GM18507 (cell line): Measurements from ENCODE around the gene NCBP1.
"Not testable (repeated sequence)": the region's sequence is repeated elsewhere in the genome, so short reads cannot be mapped to it uniquely, and the experiment has no call there.

Experiments
- DNase-seq: peaks from one replicate; pipeline ENCODE4 v3.0.0; 2011; ENCODE audit warnings: low read depth; ENCODE audit not compliant: insufficient read length; ENCODE audit errors: extremely low spot score
- FAIRE-seq: peaks from 2 replicates; lab custom pipeline; 2011; peaks lifted over from hg19 to GRCh38; lab: Jason Lieb, UNC

Gene NCBP1, protein sequence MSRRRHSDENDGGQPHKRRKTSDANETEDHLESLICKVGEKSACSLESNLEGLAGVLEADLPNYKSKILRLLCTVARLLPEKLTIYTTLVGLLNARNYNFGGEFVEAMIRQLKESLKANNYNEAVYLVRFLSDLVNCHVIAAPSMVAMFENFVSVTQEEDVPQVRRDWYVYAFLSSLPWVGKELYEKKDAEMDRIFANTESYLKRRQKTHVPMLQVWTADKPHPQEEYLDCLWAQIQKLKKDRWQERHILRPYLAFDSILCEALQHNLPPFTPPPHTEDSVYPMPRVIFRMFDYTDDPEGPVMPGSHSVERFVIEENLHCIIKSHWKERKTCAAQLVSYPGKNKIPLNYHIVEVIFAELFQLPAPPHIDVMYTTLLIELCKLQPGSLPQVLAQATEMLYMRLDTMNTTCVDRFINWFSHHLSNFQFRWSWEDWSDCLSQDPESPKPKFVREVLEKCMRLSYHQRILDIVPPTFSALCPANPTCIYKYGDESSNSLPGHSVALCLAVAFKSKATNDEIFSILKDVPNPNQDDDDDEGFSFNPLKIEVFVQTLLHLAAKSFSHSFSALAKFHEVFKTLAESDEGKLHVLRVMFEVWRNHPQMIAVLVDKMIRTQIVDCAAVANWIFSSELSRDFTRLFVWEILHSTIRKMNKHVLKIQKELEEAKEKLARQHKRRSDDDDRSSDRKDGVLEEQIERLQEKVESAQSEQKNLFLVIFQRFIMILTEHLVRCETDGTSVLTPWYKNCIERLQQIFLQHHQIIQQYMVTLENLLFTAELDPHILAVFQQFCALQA

GRCh38 chr9:97632985-97633858 lies at the start of gene NCBP1, which contains the start of gene TSTD2:
NCBP1 (plus strand) TSS chr9:97633821; CDS start chr9:97633882, 61 bp downstream.
TSTD2 (minus strand) TSS chr9:97633368; CDS start chr9:97627562, 5,806 bp downstream.
- FAIRE-seq (peak; percentile 95), DNase-seq (peak; percentile 80)

- not testable (repeated sequence) for DNase-seq, FAIRE-seq
These were observed 48.8 kb upstream of the NCBP1 start for GRCh38 chr9:97584778-97585177.

- not testable (repeated sequence) for FAIRE-seq, DNase-seq
These were observed 46.7 kb upstream of the NCBP1 start for GRCh38 chr9:97586909-97587308.

DNA sequence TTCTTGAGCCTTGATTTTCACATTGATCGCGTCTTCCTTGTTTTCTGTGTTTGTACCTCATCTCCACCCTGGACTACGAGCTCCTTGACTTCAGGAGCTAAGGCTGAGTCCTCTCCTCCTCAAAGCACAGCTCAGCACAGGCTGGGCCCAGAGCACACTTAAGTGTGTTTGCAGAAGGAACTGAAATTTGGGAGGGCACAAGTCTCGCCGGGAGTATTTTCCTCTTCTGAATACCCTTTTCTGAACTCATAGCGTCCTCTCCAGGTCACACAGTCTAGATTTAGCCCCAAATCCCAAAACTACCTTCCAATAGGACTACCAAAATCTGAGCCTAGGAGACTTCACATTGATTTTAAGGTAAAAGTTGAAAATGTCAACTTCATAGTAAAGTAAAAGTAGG lies 42.1 kb upstream of the NCBP1 start:
- no peak for DNase-seq
- no peak for FAIRE-seq

DNA sequence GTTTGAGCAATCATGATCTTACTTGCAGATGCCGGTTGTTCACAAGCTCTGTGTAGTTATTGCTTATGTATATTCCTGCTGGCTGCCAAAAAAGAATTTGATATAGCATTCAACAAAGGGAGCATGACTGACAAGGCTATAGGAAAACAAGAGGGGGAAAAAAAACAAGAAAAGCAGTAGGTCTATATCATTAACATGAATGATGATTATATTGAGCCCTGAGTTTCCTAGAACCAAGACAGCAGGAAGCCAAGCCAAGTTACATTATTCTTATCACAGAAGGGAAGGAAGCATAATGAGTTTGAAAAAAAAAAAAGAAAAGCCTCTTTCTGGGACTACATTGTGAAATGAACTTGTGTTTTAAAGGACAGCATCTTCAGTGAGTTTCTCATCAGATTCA lies 41.5 kb upstream of the NCBP1 start:
- FAIRE-seq (no peak), DNase-seq (no peak)

DNA sequence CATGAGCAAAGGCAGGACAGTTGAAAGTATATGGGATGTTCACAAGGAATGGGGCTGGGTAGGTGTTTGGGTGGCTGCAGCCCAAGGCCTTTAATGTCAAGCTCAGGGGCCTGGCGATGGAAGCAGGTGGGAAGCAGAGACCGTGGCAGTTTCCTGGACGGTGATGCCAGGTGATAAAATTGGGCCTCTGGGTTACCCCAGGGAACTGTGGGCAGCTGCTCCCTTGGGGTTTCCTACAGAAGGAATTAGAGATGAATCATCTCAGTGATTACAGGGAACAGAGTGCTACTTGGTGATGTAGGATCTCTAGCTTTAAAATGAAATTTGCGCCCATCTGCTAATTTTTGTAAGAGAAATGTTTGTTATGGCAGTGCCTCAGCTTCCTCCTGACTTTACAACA lies 39.7 kb upstream of the NCBP1 start:
- FAIRE-seq (no peak), DNase-seq (no peak)

- DNase-seq (no peak), FAIRE-seq (no peak)
These were observed 39.2 kb upstream of the NCBP1 start for GRCh38 chr9:97594381-97594921.

DNA sequence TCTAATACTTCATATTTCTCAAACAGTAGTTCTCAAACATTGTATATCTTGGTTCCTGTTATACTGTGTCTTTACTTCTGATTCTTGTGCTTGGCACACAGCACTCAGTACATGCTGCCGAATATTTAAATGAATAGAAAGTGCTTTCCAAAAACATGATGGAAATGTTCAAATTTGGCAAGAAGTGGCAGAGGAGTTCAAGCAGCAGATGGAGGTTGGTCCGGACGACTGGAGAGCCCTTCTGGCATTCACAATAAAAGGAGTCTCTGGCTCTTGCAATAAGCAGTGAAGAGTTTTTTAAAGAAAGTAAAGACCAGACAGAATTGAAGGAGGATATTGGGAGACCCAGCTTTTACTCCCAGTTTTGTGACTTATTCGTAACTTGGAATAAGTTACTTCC lies 36.7 kb upstream of the NCBP1 start:
- no peak for DNase-seq
- no peak for FAIRE-seq

DNA sequence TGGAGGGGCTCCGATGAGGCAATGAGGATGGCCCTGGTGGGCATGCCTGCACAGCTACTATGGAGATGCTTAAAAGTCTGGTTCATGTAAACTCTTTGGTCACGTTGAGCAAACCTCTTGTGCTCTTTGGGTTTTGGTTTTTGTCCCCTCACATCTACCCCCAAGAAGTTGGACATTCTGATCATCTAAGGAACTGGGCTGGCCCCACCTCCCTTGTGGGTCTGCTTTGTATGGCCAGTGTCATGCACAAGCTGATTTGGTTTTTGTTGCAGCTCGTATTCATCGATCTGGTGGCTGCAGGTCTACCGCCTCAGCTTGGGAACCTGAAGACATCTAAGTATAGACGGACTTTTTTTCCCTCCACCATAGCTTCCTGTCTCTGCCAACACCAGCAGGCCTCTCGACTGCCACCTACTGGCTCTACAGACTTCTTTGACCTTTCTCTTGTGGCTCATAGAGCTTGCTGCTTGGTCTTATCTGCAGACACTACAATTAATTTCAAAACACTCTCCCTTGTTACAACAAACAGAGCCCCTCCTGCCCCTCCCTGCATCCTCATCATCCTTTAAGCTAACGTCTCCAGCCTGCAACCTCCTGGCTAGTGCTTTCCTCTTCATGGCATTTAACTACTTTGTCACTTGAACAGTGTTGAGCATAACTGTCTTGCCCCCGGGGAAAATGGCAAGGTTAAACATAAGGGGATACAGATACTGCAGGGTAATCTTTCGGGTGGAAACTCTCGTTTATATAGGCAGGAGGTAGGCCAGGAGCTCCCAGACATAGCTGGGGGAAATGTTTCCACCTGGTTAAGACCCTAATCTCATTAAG lies 34.9 kb upstream of the NCBP1 start:
- DNase-seq (peak; percentile 48), FAIRE-seq (peak; percentile 89)

DNA sequence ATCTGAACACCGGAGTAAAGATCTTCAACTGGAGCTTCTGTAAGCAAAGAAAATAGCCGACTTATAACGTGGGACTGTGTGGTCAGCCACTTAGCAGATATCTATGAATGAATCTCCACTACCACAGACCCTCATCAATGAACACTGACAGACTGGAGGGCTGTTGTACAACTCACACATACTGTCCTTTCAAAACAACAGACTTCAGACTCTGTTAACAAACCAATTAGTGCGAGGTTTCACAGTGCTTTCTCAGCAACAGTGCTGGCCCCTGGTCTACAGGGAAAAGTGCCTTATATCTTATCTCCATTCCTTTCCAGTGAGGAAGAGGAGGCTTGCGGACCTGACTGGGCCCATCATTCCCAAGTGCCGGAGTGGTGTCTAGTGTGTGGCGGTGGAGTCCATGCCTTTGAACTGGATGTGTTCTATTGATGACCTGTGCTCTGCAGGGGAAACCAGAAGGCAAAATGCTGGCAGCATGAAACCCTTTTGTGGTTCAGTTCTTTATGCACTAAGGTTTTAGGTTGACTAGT lies 34.2 kb upstream of the NCBP1 start:
- DNase-seq (no peak), FAIRE-seq (no peak)

DNA sequence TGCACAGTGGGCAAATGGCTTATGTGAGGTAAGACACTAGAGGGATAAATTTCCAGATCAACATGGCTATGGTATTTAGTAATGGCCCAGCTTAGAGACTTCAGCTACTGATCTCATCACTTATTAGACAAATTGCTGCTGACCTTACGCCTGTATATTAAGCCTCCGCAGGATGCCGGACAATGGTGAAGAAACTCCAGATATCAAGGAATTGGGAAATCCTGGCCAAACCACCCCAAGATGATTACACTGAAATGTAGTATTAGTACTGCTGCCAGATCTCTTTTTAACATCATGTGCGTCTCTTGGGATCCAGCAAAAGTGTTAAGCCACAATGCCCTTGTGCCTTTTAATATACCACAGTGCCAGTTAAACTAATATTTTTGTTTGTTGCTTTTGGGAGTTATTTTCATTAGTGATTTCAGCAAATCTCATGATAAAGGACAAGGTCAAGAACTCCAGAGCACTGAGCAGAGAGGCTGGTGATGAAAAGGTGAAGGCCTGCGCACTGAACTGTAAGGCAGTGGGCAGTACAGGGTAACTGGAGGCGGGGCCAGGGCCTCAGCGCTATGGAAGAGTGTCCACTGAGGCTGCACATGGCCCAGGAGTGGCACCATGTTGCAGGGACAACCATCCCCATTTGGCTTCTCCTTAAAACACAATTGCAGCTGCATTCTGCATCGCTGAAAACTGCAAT lies 32.9 kb upstream of the NCBP1 start:
- DNase-seq (no peak), FAIRE-seq (no peak)

DNA sequence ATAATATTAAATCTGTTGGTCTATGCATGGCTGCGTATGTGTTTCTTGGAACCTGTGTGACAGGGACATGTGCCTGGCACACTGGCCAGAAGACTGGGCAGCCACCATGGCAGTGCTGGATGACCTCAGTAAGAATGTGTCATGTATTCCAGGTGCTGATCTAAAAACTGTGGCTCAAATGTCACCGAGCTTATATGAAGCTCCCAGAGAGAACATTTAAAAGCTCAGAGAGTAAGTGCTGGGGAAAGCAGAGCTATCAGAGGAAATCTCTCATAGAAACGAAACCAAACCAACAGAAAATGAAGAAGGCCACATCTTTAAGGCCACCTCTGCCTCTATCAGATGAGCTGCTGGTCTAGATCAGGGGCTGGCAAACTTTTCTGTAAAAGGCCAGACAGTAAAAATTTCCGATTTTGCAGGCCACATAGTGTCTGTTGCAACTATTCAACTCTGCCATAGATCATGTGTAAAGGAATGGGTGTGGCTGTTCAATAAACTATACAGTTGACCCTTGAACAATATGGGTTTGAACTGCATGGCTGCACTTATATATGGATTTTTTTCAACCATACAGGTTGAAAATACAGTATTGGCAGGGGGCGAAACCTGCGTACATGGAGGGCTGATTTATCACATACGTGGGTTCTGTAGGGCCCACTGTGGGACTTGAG lies 32.3 kb upstream of the NCBP1 start:
- no peak for FAIRE-seq
- DNase-seq = no peak

DNA sequence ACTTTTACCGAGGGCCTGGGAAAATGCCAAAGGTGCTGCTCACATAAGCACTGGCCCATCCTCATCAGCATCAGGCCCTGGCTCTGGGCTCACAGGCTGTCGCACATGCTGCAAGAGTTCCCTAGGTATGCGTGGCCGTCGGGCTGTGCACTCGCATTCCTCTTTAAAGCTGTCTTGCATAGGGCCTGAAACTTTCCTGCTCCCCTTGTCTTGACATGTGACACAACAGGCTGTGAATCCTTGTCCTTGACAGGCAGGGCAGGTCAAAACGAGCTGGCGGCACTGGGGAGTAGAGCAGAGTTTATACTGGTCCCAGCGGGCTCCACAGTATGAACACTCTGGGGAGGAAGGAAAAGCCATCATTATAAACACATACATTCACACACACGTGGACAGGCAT lies 31.2 kb upstream of the NCBP1 start:
- no peak for FAIRE-seq

GRCh38 chr9:97604901-97605645 lies 28.5 kb upstream of the NCBP1 start:
- FAIRE-seq (no peak), DNase-seq (no peak)

More for the DNA sequence above, 31.2 kb upstream of the NCBP1 start:
- DNase-seq = no peak

GRCh38 chr9:97615439-97616072 lies 18.1 kb upstream of the NCBP1 start:
- no peak for DNase-seq
- FAIRE-seq = peak; percentile 84

- DNase-seq (no peak), FAIRE-seq (peak; percentile 51)
These were observed 15.6 kb upstream of the NCBP1 start for GRCh38 chr9:97617939-97618416.
